Mesendoderm (in vitro differentiated cells): Measurements from ENCODE around the gene DCAF4.

Experiments used
- DNase-seq: peaks from one replicate; pipeline ENCODE4 v3.0.0; 2013
- H2AK5ac ChIP-seq: 2 replicates; pipeline ENCODE4 v1.6.1; 2013; ENCODE audit warnings: low read length, inconsistent platforms
- H2BK120ac ChIP-seq: 2 replicates; pipeline ENCODE4 v1.6.1; 2013; ENCODE audit warnings: low read depth, mild to moderate bottlenecking, low read length, moderate library complexity, mixed read lengths
- H2BK15ac ChIP-seq: replicated peaks from 2 replicates; pipeline ENCODE4 v1.6.1; 2013; ENCODE audit warnings: low read depth, mild to moderate bottlenecking, moderate library complexity
- H2BK5ac ChIP-seq: 2 replicates; pipeline ENCODE4 v1.6.1; 2013; ENCODE audit warnings: low read length, inconsistent platforms
- H3K18ac ChIP-seq: 2 replicates; pipeline ENCODE4 v1.6.1; 2013; ENCODE audit warnings: mild to moderate bottlenecking, low read length, mixed read lengths
- H3K23ac ChIP-seq: one replicate; pipeline ENCODE4 v1.6.1; 2013; ENCODE audit warnings: low read length
- H3K27ac ChIP-seq: 2 replicates; pipeline ENCODE4 v1.5.1; 2013; ENCODE audit warnings: low read depth, mild to moderate bottlenecking, inconsistent platforms, low read length, moderate library complexity
- H3K27me3 ChIP-seq: 2 replicates; pipeline ENCODE4 v1.6.1; 2013; ENCODE audit warnings: low read length, control low read depth, mild to moderate bottlenecking, inconsistent platforms; ENCODE audit not compliant: insufficient read depth, poor library complexity
- H3K36me3 ChIP-seq: 2 replicates; pipeline ENCODE4 v1.6.1; 2013; ENCODE audit warnings: low read length, inconsistent platforms; ENCODE audit not compliant: control insufficient read depth, insufficient read depth
- H3K4ac ChIP-seq: one replicate; pipeline ENCODE4 v1.6.1; 2013; ENCODE audit warnings: low read depth, mild to moderate bottlenecking, low read length, moderate library complexity
- H3K4me1 ChIP-seq: 2 replicates; pipeline ENCODE4 v1.6.1; 2013; ENCODE audit warnings: low read depth, low read length, inconsistent platforms; ENCODE audit not compliant: control insufficient read depth
- H3K4me2 ChIP-seq: 2 replicates; pipeline ENCODE4 v1.6.1; 2013; ENCODE audit warnings: low read length
- H3K4me3 ChIP-seq: 2 replicates; pipeline ENCODE4 v1.5.1; 2013; ENCODE audit warnings: mild to moderate bottlenecking, low read length
- H3K56ac ChIP-seq: one replicate; pipeline ENCODE4 v1.6.1; 2013; ENCODE audit warnings: low read length
- H3K79me1 ChIP-seq: 2 replicates; pipeline ENCODE4 v1.6.1; 2013; ENCODE audit warnings: low read length, inconsistent platforms
- H3K79me2 ChIP-seq: 2 replicates; pipeline ENCODE4 v1.6.1; 2013; ENCODE audit warnings: mild to moderate bottlenecking, low read length; ENCODE audit not compliant: control insufficient read depth, insufficient read depth
- H3K9ac ChIP-seq: 2 replicates; pipeline ENCODE4 v1.6.1; 2013; ENCODE audit warnings: low read length, inconsistent platforms
- H4K5ac ChIP-seq: one replicate; pipeline ENCODE4 v1.6.1; 2013; ENCODE audit warnings: low read length
- H4K8ac ChIP-seq: one replicate; pipeline ENCODE4 v1.6.1; 2013; ENCODE audit warnings: low read depth, mild to moderate bottlenecking, control low read depth, low read length, moderate library complexity
- WGBS: extraction: QIAGEN DNeasy Blood & Tissue Kit; methylation state at CpG from one replicate; pipeline ENCODE4 v1.1.7; 2013; ENCODE audit warnings: low lambda C conversion rate, missing lambda C conversion rate; ENCODE audit not compliant: insufficient coverage; ENCODE audit errors: extremely low coverage; 5-methylcytosine and 5-hydroxymethylcytosine counted together

The DCAF4 gene

GRCh38 chr14:72892103-72892878 lies 34.0 kb upstream of the DCAF4 start:
- no peak overlapping the region for H3K4me3 ChIP-seq
- DNase-seq: peak; percentile 45
- H3K4me1 ChIP-seq: peaks cover 3% of the 10 kb centered on the region
- H3K27ac ChIP-seq: no peak overlapping the region
- H4K8ac ChIP-seq: no peak overlapping the region
- no peak overlapping the region for H4K5ac ChIP-seq
- peaks cover 25% of the 10 kb centered on the region for H3K27me3 ChIP-seq
- no peak overlapping the region for H3K56ac ChIP-seq
- H2BK15ac ChIP-seq: no peak overlapping the region
- H2BK120ac ChIP-seq: no peak overlapping the region
- H3K4ac ChIP-seq: no peak overlapping the region
- no peaks in the 10 kb centered on the region for H3K79me2 ChIP-seq
- H3K9ac ChIP-seq: peak overlapping the region; percentile 18
- H3K79me1 ChIP-seq: no peaks in the 10 kb centered on the region
- H2BK5ac ChIP-seq: no peak overlapping the region
- peak overlapping the region; percentile 46 for H3K4me2 ChIP-seq
- no peak overlapping the region for H2AK5ac ChIP-seq
- H3K36me3 ChIP-seq: no peaks in the 10 kb centered on the region
- WGBS: no CpG with 5 or more reads among the region's 47 CpGs
- no peak overlapping the region for H3K18ac ChIP-seq
- H3K23ac ChIP-seq: no peak overlapping the region

DNA sequence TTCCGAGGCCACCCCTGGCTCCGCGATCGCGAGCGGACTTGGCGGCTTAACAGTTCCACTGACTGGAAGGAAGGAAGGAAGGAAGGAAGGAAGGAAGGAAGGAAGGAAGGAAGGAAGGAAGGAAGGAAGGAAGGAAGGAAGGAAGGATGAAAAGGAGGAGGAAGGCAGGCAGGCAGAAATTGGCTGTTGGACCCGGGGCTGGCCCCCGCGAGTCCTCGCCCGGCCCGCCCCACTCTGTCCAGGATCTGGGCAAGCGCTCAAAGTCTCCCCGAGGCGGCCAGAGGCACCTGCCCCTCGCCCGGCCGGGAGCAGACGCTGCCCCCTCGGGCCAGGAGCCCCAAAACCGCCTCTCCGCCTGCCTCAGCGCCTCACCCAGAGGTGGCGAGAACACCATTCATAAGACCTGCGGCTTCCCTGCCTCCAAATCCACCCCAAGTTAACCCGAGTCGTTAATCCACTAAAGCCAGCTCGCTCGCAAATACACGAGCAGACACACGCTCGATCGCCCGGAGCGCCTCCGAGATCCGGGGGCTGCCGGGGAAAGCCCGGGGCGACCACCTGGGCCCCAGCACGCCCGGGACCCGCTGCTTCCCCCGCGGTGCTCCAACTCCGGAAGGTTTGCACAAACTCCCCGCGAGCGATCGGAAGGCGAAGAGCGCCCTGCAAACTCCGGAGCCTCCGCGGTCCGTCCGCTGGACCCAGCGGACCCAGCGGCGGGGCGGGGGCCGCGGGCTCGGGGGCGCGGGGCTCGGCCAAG lies 33.2 kb upstream of the DCAF4 start:
- no peak overlapping the region for H3K18ac ChIP-seq
- H3K56ac ChIP-seq: no peak overlapping the region
- H3K4me2 ChIP-seq: peak overlapping the region; percentile 46
- no peak overlapping the region for H2BK15ac ChIP-seq
- no peak overlapping the region for H2AK5ac ChIP-seq
- H3K4ac ChIP-seq: no peak overlapping the region
- H2BK120ac ChIP-seq: no peak overlapping the region
- no peak for DNase-seq
- no peaks in the 10 kb centered on the region for H3K79me1 ChIP-seq
- no peaks in the 10 kb centered on the region for H3K79me2 ChIP-seq
- no CpG with 5 or more reads among the region's 68 CpGs for WGBS
- H4K8ac ChIP-seq: no peak overlapping the region
- H3K27me3 ChIP-seq: peaks cover 25% of the 10 kb centered on the region
- no peaks in the 10 kb centered on the region for H3K36me3 ChIP-seq
- no peak overlapping the region for H3K23ac ChIP-seq
- H3K9ac ChIP-seq: no peak overlapping the region
- no peak overlapping the region for H3K4me3 ChIP-seq
- no peak overlapping the region for H2BK5ac ChIP-seq
- H4K5ac ChIP-seq: no peak overlapping the region
- no peak overlapping the region for H3K27ac ChIP-seq
- H3K4me1 ChIP-seq: peaks cover 3% of the 10 kb centered on the region

- Histone ChIP-seq H4K8ac (no peak within 1 kb of the TSS), H3K27me3 (peaks cover 25% of the 10 kb centered on the region), H3K4me1 (peaks cover 3% of the 10 kb centered on the region), H2BK5ac (no peak within 1 kb of the TSS), H3K56ac (peak within 1 kb of the TSS; percentile 26), H3K4ac (no peak within 1 kb of the TSS), H3K18ac (no peak within 1 kb of the TSS), H3K4me2 (peak within 1 kb of the TSS; percentile 98), H2BK15ac (no peak within 1 kb of the TSS), H3K79me2 (no peaks in the 10 kb centered on the region), H3K36me3 (no peaks in the 10 kb centered on the region), H2BK120ac (no peak within 1 kb of the TSS), H3K9ac (peak within 1 kb of the TSS; percentile 48), H2AK5ac (no peak within 1 kb of the TSS), H3K23ac (no peak within 1 kb of the TSS), H3K79me1 (no peaks in the 10 kb centered on the region), H4K5ac (no peak within 1 kb of the TSS), H3K27ac (no peak within 1 kb of the TSS), H3K4me3 (peak within 1 kb of the TSS; percentile 86)
- peak; percentile 98 for DNase-seq
- no CpG with 5 or more reads among the region's 54 CpGs for WGBS
Measured at GRCh38 chr14:72893636-72894322, 32.5 kb upstream of the DCAF4 start, which contains the start of gene DPF3. Gene DPF3, minus strand, starts transcription at chr14:72894101. Its CDS starts 13 bp downstream, at chr14:72894088.

- Histone ChIP-seq H3K36me3 (no peaks in the 10 kb centered on the region), H3K4me3 (peak overlapping the region; percentile 77), H3K27me3 (peaks cover 25% of the 10 kb centered on the region), H3K27ac (no peak overlapping the region), H2BK15ac (no peak overlapping the region), H3K23ac (no peak overlapping the region), H3K4me1 (peaks cover 3% of the 10 kb centered on the region), H3K79me1 (no peaks in the 10 kb centered on the region), H2BK5ac (no peak overlapping the region), H3K18ac (no peak overlapping the region), H3K4ac (no peak overlapping the region), H2AK5ac (no peak overlapping the region), H3K4me2 (peak overlapping the region; percentile 98), H4K8ac (no peak overlapping the region), H3K9ac (peak overlapping the region; percentile 48), H3K79me2 (no peaks in the 10 kb centered on the region), H3K56ac (peak overlapping the region; percentile 26), H2BK120ac (no peak overlapping the region), H4K5ac (no peak overlapping the region)
- no CpG with 5 or more reads among the region's 11 CpGs for WGBS
- DNase-seq: no peak
Measured at GRCh38 chr14:72894323-72894622, 32.0 kb upstream of the DCAF4 start.

DNA sequence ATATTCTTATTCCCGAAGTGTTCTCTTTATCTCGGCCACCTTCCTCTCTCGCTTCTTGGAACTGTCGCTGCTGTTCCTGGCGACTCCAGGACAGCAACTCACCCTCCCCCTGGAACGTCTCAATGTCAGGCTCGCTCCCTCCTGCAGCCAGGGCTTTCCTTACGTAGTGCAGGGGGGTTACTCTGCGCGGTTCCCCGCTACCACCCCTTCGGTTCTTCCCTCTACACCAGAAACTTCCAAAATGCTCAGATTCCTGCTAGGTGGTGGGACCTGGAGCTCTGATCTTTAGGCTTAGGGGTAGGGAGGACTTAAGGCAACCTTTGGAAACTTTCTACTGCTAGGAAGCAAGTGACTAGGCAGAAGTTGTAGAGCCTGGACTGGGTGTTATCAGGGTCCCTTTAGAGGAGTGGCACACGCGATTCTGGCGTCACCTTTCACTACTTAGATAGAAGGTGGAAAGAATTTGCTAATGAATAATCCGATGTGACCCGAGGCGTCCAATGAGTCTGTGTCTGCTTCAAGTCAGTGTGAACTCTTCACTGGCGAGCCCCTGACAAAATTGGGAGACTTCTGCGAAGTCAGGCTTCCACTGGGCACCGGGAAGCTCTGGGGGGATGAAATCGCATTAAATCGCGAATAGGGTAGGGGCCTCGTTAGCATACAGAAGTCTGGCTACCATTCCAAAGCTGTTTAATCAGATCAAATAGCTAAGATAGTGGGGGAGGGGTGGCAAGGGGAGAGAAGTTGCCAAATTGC lies 31.5 kb upstream of the DCAF4 start:
- peak; percentile 85 for DNase-seq

More for the DNA sequence above, 31.5 kb upstream of the DCAF4 start:
- no peak overlapping the region for H3K4ac ChIP-seq
- no peaks in the 10 kb centered on the region for H3K36me3 ChIP-seq
- no peak overlapping the region for H4K5ac ChIP-seq
- H3K79me2 ChIP-seq: no peaks in the 10 kb centered on the region
- no peak overlapping the region for H3K27ac ChIP-seq
- no peak overlapping the region for H4K8ac ChIP-seq
- H3K27me3 ChIP-seq: peaks cover 25% of the 10 kb centered on the region
- H3K4me1 ChIP-seq: peaks cover 3% of the 10 kb centered on the region
- H2BK5ac ChIP-seq: no peak overlapping the region
- H3K4me3 ChIP-seq: peak overlapping the region; percentile 77
- no CpG with 5 or more reads among the region's 25 CpGs for WGBS
- no peak overlapping the region for H3K23ac ChIP-seq
- no peaks in the 10 kb centered on the region for H3K79me1 ChIP-seq
- peak overlapping the region; percentile 98 for H3K4me2 ChIP-seq
- no peak overlapping the region for H2AK5ac ChIP-seq
- H3K56ac ChIP-seq: peak overlapping the region; percentile 26
- peak overlapping the region; percentile 48 for H3K9ac ChIP-seq
- H2BK120ac ChIP-seq: no peak overlapping the region
- H3K18ac ChIP-seq: no peak overlapping the region
- no peak overlapping the region for H2BK15ac ChIP-seq
